Smooth muscle cell (in vitro differentiated cells): Measurements from ENCODE around the gene LIN28B. TPM values are rescaled to one million over a fixed set of nuclear protein-coding genes. Genes with fewer than 3 reads are reported as not detected.

Source experiments
- DNase-seq: peaks from one replicate; lab custom pipeline; 2025; ENCODE audit not compliant: unreplicated experiment; lab: John Stamatoyannopoulos, UW
- H2AFZ ChIP-seq: fragments of 200-600 bp; sonication (generic); 2 replicates; pipeline ENCODE4 v1.6.0; 2016; ENCODE audit warnings: antibody characterized with exemption, low read depth, mild to moderate bottlenecking
- H3F3A ChIP-seq: fragments of 200-600 bp; sonication (generic); 2 replicates; pipeline ENCODE4 v1.6.0; 2017; ENCODE audit warnings: antibody characterized with exemption, low read depth
- H3K27ac ChIP-seq: fragments of 200-600 bp; sonication (generic); 2 replicates; pipeline ENCODE4 v1.5.1; 2016; ENCODE audit warnings: low read depth, mild to moderate bottlenecking
- H3K27me3 ChIP-seq: fragments of 200-600 bp; sonication (generic); 2 replicates; pipeline ENCODE4 v1.6.1; 2016; ENCODE audit warnings: low read depth, mild to moderate bottlenecking
- H3K36me3 ChIP-seq: fragments of 200-600 bp; sonication (generic); 2 replicates; pipeline ENCODE4 v1.5.1; 2016; ENCODE audit warnings: low read depth
- H3K4me1 ChIP-seq: fragments of 200-600 bp; sonication (generic); 2 replicates; pipeline ENCODE4 v1.5.1; 2016; ENCODE audit warnings: low read depth
- H3K4me2 ChIP-seq: fragments of 200-600 bp; sonication (generic); 2 replicates; pipeline ENCODE4 v1.6.0; 2016; ENCODE audit warnings: mild to moderate bottlenecking
- H3K4me3 ChIP-seq: fragments of 200-600 bp; sonication (generic); 2 replicates; pipeline ENCODE4 v1.5.1; 2016; ENCODE audit warnings: mild to moderate bottlenecking
- H3K79me2 ChIP-seq: fragments of 200-600 bp; sonication (generic); 2 replicates; pipeline ENCODE4 v1.6.0; 2016; ENCODE audit warnings: low read depth, mild to moderate bottlenecking
- H3K9ac ChIP-seq: fragments of 200-600 bp; sonication (generic); 2 replicates; pipeline ENCODE4 v1.6.0; 2016; ENCODE audit warnings: low read depth
- H3K9me3 ChIP-seq: fragments of 200-600 bp; sonication (generic); replicated peaks from 2 replicates; pipeline ENCODE4 v1.5.1; 2016; ENCODE audit warnings: low read depth
- H4K20me1 ChIP-seq: fragments of 200-600 bp; sonication (generic); 2 replicates; pipeline ENCODE4 v1.6.0; 2016; ENCODE audit warnings: low read depth
- whole genome bisulfite sequencing: methylation state at CpG from one replicate; pipeline ENCODE4 v1.1.7; 2016; ENCODE audit warnings: low lambda C conversion rate; 5-methylcytosine and 5-hydroxymethylcytosine counted together
- polyA plus RNA-seq: library from polyadenylated mRNA; unstranded; fragments of >200 nt; fragmentation: Nextera tagmentation; extraction: Ambion mirVana; gene quantifications from 2 replicates; pipeline ENCODE4 v1.2.1, GENCODE V29; 2016
- total RNA-seq: library from RNA; depleted of rRNA; stranded (reverse); fragments of >200 nt; gene quantifications from 2 replicates; pipeline ENCODE4 v1.2.3, GENCODE V29; 2014
- TF ChIP-seq, protein P1 (sequence below): fragments of 200-600 bp; sonication (generic); IDR thresholded peaks from 2 replicates; pipeline ENCODE4 v1.5.1; 2017; ENCODE audit warnings: borderline replicate concordance, mild to moderate bottlenecking, antibody characterized with exemption; ENCODE audit not compliant: insufficient read depth, poor library complexity, severe bottlenecking

The LIN28B gene
- total and polyA plus RNA-seq, 2 experiments from 2014 or later: 1.4 to 11.6 TPM

- 94% methylated on average over 2 of the region's 2 CpGs for WGBS
- no peak overlapping the region for H3K4me3 ChIP-seq
- peaks cover 6% of the 10 kb centered on the region for H3K36me3 ChIP-seq
- no peaks in the 10 kb centered on the region for H3K27me3 ChIP-seq
- no peaks in the 10 kb centered on the region for H3K9me3 ChIP-seq
- no peak overlapping the region for H3K4me2 ChIP-seq
- peaks cover 7% of the 10 kb centered on the region for H3K79me2 ChIP-seq
- no peak for DNase-seq
- no peak overlapping the region for H2AFZ ChIP-seq
- H3K9ac ChIP-seq: no peak overlapping the region
- no peaks in the 10 kb centered on the region for H3F3A ChIP-seq
- H3K27ac ChIP-seq: no peak overlapping the region
- TF ChIP-seq, protein P1, sequence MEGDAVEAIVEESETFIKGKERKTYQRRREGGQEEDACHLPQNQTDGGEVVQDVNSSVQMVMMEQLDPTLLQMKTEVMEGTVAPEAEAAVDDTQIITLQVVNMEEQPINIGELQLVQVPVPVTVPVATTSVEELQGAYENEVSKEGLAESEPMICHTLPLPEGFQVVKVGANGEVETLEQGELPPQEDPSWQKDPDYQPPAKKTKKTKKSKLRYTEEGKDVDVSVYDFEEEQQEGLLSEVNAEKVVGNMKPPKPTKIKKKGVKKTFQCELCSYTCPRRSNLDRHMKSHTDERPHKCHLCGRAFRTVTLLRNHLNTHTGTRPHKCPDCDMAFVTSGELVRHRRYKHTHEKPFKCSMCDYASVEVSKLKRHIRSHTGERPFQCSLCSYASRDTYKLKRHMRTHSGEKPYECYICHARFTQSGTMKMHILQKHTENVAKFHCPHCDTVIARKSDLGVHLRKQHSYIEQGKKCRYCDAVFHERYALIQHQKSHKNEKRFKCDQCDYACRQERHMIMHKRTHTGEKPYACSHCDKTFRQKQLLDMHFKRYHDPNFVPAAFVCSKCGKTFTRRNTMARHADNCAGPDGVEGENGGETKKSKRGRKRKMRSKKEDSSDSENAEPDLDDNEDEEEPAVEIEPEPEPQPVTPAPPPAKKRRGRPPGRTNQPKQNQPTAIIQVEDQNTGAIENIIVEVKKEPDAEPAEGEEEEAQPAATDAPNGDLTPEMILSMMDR: no peak
- H4K20me1 ChIP-seq: no peaks in the 10 kb centered on the region
- peaks cover 28% of the 10 kb centered on the region for H3K4me1 ChIP-seq
These were observed 72.7 kb downstream of the LIN28B start for GRCh38 chr6:105029581-105029980.

DNA sequence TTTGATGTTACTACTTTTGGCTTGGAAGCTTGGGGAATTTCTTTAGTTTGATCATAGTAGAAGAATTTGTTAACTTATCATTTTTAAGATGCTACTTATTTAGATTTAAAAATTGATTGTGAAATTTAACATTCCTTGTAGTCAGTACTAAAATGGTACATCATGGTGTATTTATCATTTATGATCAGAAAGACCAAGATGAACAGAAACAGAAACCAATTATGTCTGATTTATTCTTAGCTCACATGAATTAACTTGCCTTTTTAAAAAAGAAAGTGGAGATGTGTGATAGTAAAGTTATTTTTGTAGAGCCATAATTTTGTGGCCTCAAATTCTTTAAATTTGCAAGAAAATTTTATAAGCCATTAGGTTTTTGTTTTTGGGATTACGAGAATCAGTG, 77.6 kb downstream of the LIN28B start:
- H3K79me2 ChIP-seq: no peaks in the 10 kb centered on the region

DNA sequence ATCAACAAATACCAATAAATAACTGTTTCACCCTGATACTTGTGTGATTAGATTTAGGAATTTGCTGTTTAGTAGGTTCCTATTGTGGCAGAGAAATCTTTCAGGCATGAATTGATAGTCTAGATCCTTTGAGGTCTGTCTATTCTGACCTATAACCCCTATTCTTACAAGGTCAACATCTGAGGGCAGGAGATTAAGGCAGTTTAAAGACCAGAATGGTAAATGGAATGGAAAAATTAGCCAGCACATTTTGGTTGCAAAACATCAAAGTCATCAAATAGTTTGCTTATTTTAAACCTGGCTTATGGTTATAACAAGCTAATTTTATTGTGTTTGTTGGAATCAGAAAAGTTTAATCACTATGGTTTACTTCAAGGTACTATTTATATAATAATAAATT, 78.4 kb downstream of the LIN28B start:
- DNase-seq: no peak

More for the DNA sequence above, 77.6 kb downstream of the LIN28B start:
- Histone ChIP-seq H3K27ac (no peak overlapping the region), H3K9ac (no peak overlapping the region), H3K4me1 (peaks cover 40% of the 10 kb centered on the region), H3K27me3 (no peaks in the 10 kb centered on the region), H3K9me3 (no peaks in the 10 kb centered on the region), H3K4me3 (no peak overlapping the region), H4K20me1 (no peaks in the 10 kb centered on the region), H3F3A (no peaks in the 10 kb centered on the region), H3K36me3 (no peaks in the 10 kb centered on the region), H3K4me2 (no peak overlapping the region), H2AFZ (no peak overlapping the region)
- TF ChIP-seq, protein P1: no peak
- no peak for DNase-seq
- WGBS: 94% methylated on average over 1 of the region's 1 CpG

DNA sequence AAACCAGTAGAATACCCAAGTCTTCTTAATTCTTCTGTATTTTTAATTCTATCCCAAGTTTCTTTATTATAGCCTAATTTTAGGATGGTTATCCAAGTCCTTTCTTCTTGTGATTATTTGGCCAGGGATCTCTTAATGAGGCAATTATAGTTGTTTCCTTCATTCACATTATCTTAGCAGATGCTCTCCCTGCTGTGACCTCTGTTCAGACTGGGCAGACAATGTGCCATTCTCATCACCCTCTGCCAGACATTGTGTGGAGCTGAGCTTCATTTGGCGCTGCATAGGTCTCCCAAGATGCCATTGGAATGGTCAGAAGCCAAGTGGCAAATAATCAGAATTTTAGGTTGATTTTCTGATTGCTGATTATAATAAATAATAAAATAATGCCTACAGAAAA, 79.4 kb downstream of the LIN28B start:
- no peaks in the 10 kb centered on the region for H3K79me2 ChIP-seq
- no peaks in the 10 kb centered on the region for H3F3A ChIP-seq
- no peak overlapping the region for H3K9ac ChIP-seq
- no peaks in the 10 kb centered on the region for H3K36me3 ChIP-seq
- H3K4me3 ChIP-seq: no peak overlapping the region
- H3K27ac ChIP-seq: no peak overlapping the region
- WGBS: 100% methylated on average over 1 of the region's 1 CpG
- TF ChIP-seq, protein P1: no peak
- no peak overlapping the region for H2AFZ ChIP-seq
- H3K4me2 ChIP-seq: no peak overlapping the region
- H3K4me1 ChIP-seq: peaks cover 40% of the 10 kb centered on the region
- no peaks in the 10 kb centered on the region for H4K20me1 ChIP-seq
- no peak for DNase-seq
- H3K9me3 ChIP-seq: no peaks in the 10 kb centered on the region
- no peaks in the 10 kb centered on the region for H3K27me3 ChIP-seq

More for the DNA sequence above, 78.4 kb downstream of the LIN28B start:
- TF ChIP-seq, protein P1: no peak
- Histone ChIP-seq H3K27me3 (no peaks in the 10 kb centered on the region), H3K9me3 (no peaks in the 10 kb centered on the region), H3K4me3 (no peak overlapping the region), H3K36me3 (no peaks in the 10 kb centered on the region), H3K79me2 (no peaks in the 10 kb centered on the region), H3K9ac (no peak overlapping the region), H2AFZ (no peak overlapping the region), H4K20me1 (no peaks in the 10 kb centered on the region), H3K27ac (no peak overlapping the region), H3F3A (no peaks in the 10 kb centered on the region), H3K4me2 (no peak overlapping the region), H3K4me1 (peaks cover 40% of the 10 kb centered on the region)
